HUDEP-2 (cell line): Measurements from ENCODE around the gene SRGAP1.

Experiments
- DNase-seq, 76 experiments: peaks; one replicate each; lab custom pipeline; 2025; ENCODE audit not compliant: unreplicated experiment in 76 of 76; lab: John Stamatoyannopoulos, UW

The SRGAP1 gene

DNA sequence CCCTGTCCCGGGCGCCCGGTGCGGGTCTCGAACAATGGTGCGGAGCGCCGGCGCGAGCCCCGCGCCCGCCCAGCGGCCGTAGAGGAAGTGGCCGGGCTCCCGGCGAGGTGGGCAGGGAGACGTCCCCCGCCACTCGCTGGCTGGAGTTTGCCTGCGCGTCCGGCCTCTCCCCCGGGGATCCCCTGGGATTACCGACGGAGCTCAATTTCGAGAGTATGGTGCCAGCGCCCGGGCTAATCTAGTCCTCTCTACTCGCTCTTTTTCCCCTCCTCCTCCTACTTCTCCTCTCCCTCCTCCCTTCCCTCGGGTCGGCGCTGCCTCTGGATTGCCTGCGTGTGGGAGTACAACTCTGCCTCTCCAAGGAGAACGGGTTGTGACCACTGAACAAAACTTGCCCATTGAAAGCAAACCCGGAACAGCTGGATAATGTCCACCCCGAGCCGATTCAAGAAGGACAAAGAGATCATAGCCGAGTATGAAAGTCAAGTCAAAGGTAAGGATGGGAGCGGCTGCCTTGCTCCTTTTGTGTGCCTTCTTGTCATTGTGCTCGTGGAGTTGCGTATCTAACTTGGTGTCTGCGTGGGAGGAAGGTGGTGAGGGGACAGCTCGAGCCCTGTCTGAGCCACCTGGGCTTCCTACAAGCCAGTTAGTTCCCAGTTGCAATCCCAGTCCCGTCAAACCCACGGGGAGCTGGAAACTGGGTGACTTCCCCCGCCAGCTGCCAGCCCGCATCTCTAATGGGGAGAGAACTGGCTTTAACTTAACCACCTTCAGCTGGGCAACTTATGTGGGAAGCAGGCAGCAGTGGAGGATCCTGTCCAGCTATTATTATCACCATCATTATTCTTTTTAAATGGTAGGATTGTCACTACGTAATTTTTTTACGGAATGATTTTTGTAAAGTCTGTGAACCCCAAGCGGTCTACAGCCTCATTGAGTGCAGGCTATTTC lies at the start of gene SRGAP1:
Gene SRGAP1 (plus strand): TSS at position 310 of the 951 bp plus-strand sequence. CDS start 117 bp downstream, at position 427.
- peak in 1 of 76 experiments; percentile 21 for DNase-seq

- no peak for DNase-seq
Measured at GRCh38 chr12:63795032-63795687, 49.3 kb upstream of the SRGAP1 start.

DNA sequence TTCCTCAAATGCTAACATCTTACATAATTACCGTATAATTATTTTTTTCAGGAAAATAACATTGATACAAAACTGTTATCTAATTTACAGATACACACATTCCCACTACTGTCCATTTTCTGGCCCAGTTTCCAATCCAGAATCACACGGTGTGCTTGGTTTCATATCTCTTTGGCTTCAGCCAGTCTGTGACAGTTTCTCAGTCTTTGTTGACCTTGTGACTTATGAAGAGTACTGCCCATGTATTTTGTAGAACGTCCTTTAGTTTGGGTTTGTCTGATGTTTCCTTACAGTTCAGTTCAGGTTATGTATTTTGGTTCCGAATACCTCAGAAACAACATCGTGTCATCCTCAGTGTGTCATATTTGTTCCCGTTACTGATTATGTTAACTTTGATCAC lies 48.6 kb upstream of the SRGAP1 start:
- no peak for DNase-seq

GRCh38 chr12:63802012-63802608 lies 42.4 kb upstream of the SRGAP1 start:
- peak in 8 of 76 experiments; percentile 1 to 21 (median 8) for DNase-seq

- no peak for DNase-seq
Measured at GRCh38 chr12:63804746-63805145, 39.8 kb upstream of the SRGAP1 start.

DNA sequence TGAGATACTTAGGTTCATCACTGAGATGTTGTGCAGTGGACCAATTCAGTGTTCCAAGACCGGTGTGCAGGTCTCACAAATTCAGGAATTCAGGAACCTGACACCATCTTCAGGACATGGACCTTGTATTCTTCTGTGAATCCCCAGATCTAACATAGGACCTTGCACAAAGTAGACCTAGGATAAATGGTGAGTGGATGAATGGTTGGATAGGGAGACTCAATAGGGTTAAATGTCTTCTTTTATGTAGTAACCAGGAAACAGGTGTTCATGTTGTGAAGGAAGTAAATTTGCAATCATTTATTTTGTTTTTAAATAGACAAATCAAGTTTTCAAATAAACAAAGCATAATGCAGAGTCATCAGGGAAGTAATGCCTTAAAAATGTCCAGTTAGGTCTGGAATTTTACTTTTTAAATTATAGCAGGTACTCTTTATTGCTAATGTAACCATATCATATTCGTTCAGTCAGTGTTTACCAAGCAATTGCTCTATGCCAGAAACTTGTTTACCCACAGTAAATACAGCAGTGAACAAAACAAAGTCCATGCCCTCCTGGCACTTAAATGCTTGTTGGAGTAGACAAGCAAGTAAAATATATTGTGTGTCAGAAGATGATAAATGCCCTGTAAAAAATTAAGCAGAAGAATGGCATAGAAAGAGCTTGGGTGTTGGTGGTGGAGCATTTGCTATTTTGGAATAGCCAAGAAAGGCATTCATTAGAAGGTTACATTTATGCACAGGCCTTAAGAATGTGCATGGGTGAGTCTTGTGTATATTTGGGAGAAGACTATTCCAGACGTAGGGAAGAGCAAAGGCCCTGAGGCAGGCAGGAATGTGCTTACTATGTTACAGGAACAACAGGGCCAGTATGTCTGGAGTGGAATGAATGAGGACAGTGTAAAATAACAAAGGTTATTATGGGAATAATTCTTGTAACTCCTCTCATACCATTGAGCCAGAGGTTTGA lies 38.5 kb upstream of the SRGAP1 start:
- DNase-seq = no peak

DNA sequence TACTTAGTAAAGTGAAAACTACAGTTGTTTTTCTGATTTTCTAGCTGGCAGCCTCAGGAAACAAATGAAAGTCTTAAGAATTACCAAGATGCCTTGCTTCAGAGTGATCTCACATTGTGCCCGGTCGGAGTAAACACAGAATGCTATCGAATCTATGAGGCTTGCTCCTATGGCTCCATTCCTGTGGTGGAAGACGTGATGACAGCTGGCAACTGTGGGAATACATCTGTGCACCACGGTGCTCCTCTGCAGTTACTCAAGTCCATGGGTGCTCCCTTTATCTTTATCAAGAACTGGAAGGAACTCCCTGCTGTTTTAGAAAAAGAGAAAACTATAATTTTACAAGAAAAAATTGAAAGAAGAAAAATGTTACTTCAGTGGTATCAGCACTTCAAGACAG lies 35.9 kb upstream of the SRGAP1 start:
- DNase-seq = no peak

- DNase-seq = no peak
Measured at GRCh38 chr12:63809566-63809965, 34.9 kb upstream of the SRGAP1 start.

- no peak for DNase-seq
Measured at GRCh38 chr12:63811334-63811733, 33.2 kb upstream of the SRGAP1 start.

DNA sequence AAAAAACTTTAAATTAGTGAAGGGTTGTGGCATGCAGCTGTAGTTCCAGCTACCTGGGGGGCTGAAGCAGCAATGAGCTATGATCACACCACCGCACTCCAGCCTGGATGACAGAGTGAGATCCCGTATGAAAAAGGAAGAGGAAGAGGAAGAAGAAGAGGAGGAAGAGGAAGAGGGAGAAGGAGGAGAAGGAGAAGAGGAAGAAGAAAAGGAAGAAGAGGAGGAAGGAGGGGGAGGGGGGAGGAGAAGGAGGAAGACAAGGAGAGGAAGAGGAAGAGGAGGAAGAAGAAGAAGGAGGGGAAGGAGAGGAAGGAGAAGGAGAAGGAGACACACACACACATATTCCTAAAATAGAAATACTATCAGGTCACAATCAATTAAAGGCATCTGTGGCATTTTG lies 32.7 kb upstream of the SRGAP1 start:
- no peak for DNase-seq

GRCh38 chr12:63814146-63814772 lies 30.2 kb upstream of the SRGAP1 start:
- DNase-seq = no peak

GRCh38 chr12:63815482-63815852 lies 29.0 kb upstream of the SRGAP1 start:
- no peak for DNase-seq

- DNase-seq = no peak
Measured at GRCh38 chr12:63816031-63816430, 28.5 kb upstream of the SRGAP1 start.

DNA sequence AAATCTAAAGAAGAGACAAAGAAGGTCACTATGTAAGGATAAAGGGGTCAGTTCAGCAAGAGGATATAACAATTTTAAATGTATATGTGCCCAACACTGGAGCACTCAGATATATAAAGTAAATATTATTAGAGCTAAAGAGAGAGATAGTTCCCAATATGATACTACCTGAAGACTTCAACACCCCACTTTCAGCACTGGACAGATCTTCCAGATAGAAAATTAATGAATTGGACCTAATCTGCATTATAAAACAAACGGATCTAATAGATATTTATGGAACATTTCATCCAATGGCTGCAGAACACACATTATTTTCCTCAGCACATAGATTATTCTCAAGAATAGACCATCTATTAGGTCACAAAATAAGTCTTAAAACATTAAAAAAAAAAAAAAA lies 24.1 kb upstream of the SRGAP1 start:
- no peak for DNase-seq

- no peak for DNase-seq
Measured at GRCh38 chr12:63821781-63822251, 22.7 kb upstream of the SRGAP1 start.

GRCh38 chr12:63822352-63822751 lies 22.1 kb upstream of the SRGAP1 start:
- DNase-seq = no peak

DNA sequence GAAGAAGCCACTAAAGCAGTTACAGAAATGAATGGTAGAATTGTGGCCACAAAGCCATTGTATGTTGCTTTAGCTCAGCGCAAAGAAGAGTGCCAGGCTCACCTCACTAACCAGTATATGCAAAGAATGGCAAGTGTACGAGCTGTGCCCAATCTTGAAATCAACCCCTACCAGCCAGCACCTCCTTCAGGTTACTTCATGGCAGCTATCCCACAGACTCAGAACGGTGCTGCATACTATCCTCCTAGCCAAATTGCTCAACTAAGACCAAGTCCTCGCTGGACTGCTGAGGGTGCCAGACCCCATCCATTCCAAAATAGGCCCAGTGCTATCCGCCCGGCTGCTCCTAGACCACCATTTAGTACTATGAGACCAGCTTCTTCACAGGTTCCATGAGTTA lies 21.5 kb upstream of the SRGAP1 start:
- DNase-seq = no peak

DNA sequence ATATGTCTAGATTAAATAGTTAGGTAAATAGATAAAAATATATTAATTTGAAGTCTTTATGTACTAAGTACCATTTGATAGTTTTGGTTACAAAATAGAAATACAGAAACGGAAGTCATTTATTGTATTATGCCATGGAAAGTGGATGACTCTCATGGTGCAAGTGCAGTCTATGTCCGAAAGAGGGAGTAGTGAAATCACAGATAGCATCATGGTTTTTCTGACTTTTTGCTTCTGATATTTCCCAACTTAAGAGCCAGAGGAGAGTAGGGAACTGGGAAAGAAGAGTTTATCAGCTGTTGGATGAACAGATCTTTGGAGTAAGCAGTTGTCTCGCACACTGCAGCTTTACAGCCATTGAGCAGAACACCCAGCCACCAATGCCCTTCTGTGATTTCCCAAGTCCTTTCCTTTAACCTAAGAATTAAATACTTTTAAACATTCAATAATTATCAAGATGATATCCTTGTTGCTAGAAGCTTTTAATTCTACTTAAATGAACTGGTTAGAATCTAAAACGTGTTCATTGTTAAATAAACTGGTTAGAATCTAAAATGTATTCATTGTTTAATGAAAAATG lies 18.4 kb upstream of the SRGAP1 start:
- no peak for DNase-seq

- DNase-seq = no peak
Measured at GRCh38 chr12:63828867-63829266, 15.6 kb upstream of the SRGAP1 start.
